ENCODE results near the gene CELSR1. TPM values are rescaled to one million over a fixed set of nuclear protein-coding genes. Genes with fewer than 3 reads are reported as not detected.

CELSR1 gene
- total RNA-seq, 1 donor from 2014 or later, result 18.8 TPM

- Mint-ChIP-seq H3K4me3 (peak overlapping the region; percentile 43), H3K4me1 (peaks cover 16% of the 10 kb centered on the region), H3K36me3 (peaks cover 21% of the 10 kb centered on the region), H3K27me3 (ENCODE audit: low read depth) (peaks cover 49% of the 10 kb centered on the region), H3K27ac (no peak overlapping the region), H3K9me3 (no peaks in the 10 kb centered on the region)
- no peak for DNase-seq (ENCODE audit: low spot score in 2 of 2, unreplicated experiment in 2 of 2)
- TF ChIP-seq CTCF (IDR thresholded peaks at IDR 0.05; ENCODE audit: unreplicated experiment), result no peak
Measured at GRCh38 chr22:46535876-46536536, 1.4 kb downstream of the CELSR1 start.

- Mint-ChIP-seq H3K9me3 (no peaks in the 10 kb centered on the region), H3K27ac (no peak overlapping the region), H3K4me1 (peaks cover 21% of the 10 kb centered on the region), H3K27me3 (ENCODE audit: low read depth) (peaks cover 42% of the 10 kb centered on the region), H3K4me3 (peak overlapping the region; percentile 43), H3K36me3 (peaks cover 21% of the 10 kb centered on the region)
- DNase-seq (ENCODE audit: low spot score in 2 of 2, unreplicated experiment in 2 of 2), result no peak
- no peak for TF ChIP-seq CTCF (IDR thresholded peaks at IDR 0.05; ENCODE audit: unreplicated experiment)
Measured at GRCh38 chr22:46534901-46535630, 2.4 kb downstream of the CELSR1 start.

GRCh38 chr22:46534177-46534776 is 3.1 kb downstream of the CELSR1 start:
- H3K27me3 Mint-ChIP-seq (ENCODE audit: low read depth), result peaks cover 36% of the 10 kb centered on the region
- peaks cover 22% of the 10 kb centered on the region for H3K36me3 Mint-ChIP-seq
- H3K4me3 Mint-ChIP-seq, result peak overlapping the region; percentile 34
- H3K9me3 Mint-ChIP-seq, result no peaks in the 10 kb centered on the region
- TF ChIP-seq CTCF (IDR thresholded peaks at IDR 0.05; ENCODE audit: unreplicated experiment), result no peak
- DNase-seq (ENCODE audit: low spot score in 2 of 2, unreplicated experiment in 2 of 2), result no peak
- H3K27ac Mint-ChIP-seq, result no peak overlapping the region
- H3K4me1 Mint-ChIP-seq, result peaks cover 21% of the 10 kb centered on the region

GRCh38 chr22:46533070-46533833 is 4.2 kb downstream of the CELSR1 start:
- H3K27me3 Mint-ChIP-seq (ENCODE audit: low read depth), result peaks cover 26% of the 10 kb centered on the region
- peaks cover 15% of the 10 kb centered on the region for H3K4me1 Mint-ChIP-seq
- no peak for DNase-seq (ENCODE audit: low spot score in 2 of 2, unreplicated experiment in 2 of 2)
- no peak for TF ChIP-seq CTCF (IDR thresholded peaks at IDR 0.05; ENCODE audit: unreplicated experiment)
- no peak overlapping the region for H3K27ac Mint-ChIP-seq
- no peaks in the 10 kb centered on the region for H3K9me3 Mint-ChIP-seq
- H3K36me3 Mint-ChIP-seq, result peaks cover 24% of the 10 kb centered on the region
- H3K4me3 Mint-ChIP-seq, result peak overlapping the region; percentile 15

- H3K27me3 Mint-ChIP-seq (ENCODE audit: low read depth), result peaks cover 24% of the 10 kb centered on the region
Measured at GRCh38 chr22:46532416-46532815, 5.0 kb downstream of the CELSR1 start.

More at GRCh38 chr22:46532416-46532815, 5.0 kb downstream of the CELSR1 start:
- H3K9me3 Mint-ChIP-seq, result no peaks in the 10 kb centered on the region
- H3K27ac Mint-ChIP-seq, result no peak overlapping the region
- no peak overlapping the region for H3K4me3 Mint-ChIP-seq
- no peak for TF ChIP-seq CTCF (IDR thresholded peaks at IDR 0.05; ENCODE audit: unreplicated experiment)
- no peak for DNase-seq (ENCODE audit: low spot score in 2 of 2, unreplicated experiment in 2 of 2)
- peaks cover 17% of the 10 kb centered on the region for H3K4me1 Mint-ChIP-seq
- peaks cover 24% of the 10 kb centered on the region for H3K36me3 Mint-ChIP-seq
